Measurements from ENCODE around the gene MED13L. TPM values are rescaled to one million over a fixed set of nuclear protein-coding genes. Genes with fewer than 3 reads are reported as not detected.
A peak's percentile ranks its signal among the peaks of the same experiment; 100 is the strongest.

The MED13L gene
- total RNA-seq, 1 experiment from 2014 or later, result 89.0 TPM

DNA sequence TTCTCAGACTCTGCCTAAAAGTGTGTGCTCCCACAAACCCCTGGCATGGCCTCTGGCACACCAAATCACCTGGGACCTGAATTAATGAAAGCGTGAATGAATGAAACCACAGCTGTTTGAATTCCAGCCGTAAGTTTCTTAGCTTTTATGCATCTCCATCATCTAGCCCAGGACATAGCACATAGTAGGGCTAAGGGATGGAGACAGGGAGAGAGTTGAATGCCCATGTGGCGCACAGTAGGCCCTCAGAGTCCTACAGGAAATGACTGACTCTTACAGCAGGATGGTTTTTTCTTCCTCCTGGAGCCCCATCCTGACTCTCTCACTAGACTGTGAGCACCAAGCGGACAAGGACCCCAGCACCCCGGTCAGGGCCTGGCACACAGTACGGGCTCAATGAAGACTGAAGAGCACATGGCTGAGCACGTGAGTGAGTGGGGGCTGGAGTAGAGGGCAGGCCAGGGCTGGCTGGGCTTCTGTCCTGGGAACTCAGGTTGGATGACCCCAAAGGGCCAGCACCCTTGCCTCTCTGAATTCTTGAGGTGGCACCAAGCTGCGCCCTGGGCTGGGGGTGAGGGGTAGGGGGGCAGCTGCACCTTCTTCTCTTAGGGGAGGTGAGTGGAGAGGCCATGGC is 351.3 kb downstream of the MED13L start:
- no TSS peak for BruUV-seq (replicated peaks)
- CTCF ChIA-PET, result no interaction called here
- peaks cover 3% of the 10 kb centered on the region for H3K9me3 Mint-ChIP-seq (ENCODE audit: low read depth, unreplicated experiment)
- no peak for DNase-seq
- H3K4me1 Mint-ChIP-seq (ENCODE audit: low read depth, unreplicated experiment), result no peaks in the 10 kb centered on the region
- H3K36me3 Mint-ChIP-seq (ENCODE audit: insufficient read depth, unreplicated experiment), result no peaks in the 10 kb centered on the region
- TF ChIP-seq, protein P1, sequence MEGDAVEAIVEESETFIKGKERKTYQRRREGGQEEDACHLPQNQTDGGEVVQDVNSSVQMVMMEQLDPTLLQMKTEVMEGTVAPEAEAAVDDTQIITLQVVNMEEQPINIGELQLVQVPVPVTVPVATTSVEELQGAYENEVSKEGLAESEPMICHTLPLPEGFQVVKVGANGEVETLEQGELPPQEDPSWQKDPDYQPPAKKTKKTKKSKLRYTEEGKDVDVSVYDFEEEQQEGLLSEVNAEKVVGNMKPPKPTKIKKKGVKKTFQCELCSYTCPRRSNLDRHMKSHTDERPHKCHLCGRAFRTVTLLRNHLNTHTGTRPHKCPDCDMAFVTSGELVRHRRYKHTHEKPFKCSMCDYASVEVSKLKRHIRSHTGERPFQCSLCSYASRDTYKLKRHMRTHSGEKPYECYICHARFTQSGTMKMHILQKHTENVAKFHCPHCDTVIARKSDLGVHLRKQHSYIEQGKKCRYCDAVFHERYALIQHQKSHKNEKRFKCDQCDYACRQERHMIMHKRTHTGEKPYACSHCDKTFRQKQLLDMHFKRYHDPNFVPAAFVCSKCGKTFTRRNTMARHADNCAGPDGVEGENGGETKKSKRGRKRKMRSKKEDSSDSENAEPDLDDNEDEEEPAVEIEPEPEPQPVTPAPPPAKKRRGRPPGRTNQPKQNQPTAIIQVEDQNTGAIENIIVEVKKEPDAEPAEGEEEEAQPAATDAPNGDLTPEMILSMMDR (IDR thresholded peaks at IDR 0.05; ENCODE audit: unreplicated experiment), result no peak
- H3K27ac Mint-ChIP-seq (ENCODE audit: unreplicated experiment), result no peak overlapping the region
- no peak overlapping the region for H3K4me3 Mint-ChIP-seq (ENCODE audit: low read depth, unreplicated experiment)
- intact Hi-C loops (cut with micrococcal nuclease; ENCODE audit: unreplicated experiment), result no loop called here
- peaks cover 64% of the 10 kb centered on the region for H3K27me3 Mint-ChIP-seq (ENCODE audit: unreplicated experiment)

DNA sequence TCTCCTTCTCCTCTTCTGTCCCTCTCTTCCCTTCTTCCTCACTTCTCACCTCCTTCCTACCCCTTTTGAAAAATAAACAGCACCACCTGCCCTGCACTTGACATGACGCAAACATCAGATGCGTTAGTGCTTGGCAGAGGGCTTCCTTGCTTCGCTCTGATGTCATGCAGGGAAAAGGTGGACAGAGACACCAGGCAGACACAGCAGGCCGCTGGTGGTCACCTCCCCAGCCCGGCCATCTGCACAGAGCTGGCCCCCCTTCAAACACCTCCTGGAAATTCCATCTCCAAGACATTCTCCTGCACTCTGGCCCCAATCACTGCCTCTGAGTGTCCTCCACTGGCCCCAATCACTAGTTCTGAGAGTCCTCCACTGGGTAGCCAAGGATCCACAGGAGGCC is 353.6 kb downstream of the MED13L start:
- peaks cover 59% of the 10 kb centered on the region for H3K27me3 Mint-ChIP-seq (ENCODE audit: unreplicated experiment)
- no TSS peak for BruUV-seq (replicated peaks)
- intact Hi-C loops (cut with micrococcal nuclease; ENCODE audit: unreplicated experiment), result no loop called here
- CTCF ChIA-PET, result interaction anchor here (0.6 kb wide), 1 partner anchor 32 kb away, joined by 4 read pairs; no protein-coding TSS in a partner anchor
- peaks cover 3% of the 10 kb centered on the region for H3K9me3 Mint-ChIP-seq (ENCODE audit: low read depth, unreplicated experiment)
- no peak overlapping the region for H3K27ac Mint-ChIP-seq (ENCODE audit: unreplicated experiment)
- no peak overlapping the region for H3K4me3 Mint-ChIP-seq (ENCODE audit: low read depth, unreplicated experiment)
- no peak for DNase-seq
- TF ChIP-seq, protein P1 (IDR thresholded peaks at IDR 0.05; ENCODE audit: unreplicated experiment), result no peak
- H3K36me3 Mint-ChIP-seq (ENCODE audit: insufficient read depth, unreplicated experiment), result no peaks in the 10 kb centered on the region
- H3K4me1 Mint-ChIP-seq (ENCODE audit: low read depth, unreplicated experiment), result no peaks in the 10 kb centered on the region

DNA sequence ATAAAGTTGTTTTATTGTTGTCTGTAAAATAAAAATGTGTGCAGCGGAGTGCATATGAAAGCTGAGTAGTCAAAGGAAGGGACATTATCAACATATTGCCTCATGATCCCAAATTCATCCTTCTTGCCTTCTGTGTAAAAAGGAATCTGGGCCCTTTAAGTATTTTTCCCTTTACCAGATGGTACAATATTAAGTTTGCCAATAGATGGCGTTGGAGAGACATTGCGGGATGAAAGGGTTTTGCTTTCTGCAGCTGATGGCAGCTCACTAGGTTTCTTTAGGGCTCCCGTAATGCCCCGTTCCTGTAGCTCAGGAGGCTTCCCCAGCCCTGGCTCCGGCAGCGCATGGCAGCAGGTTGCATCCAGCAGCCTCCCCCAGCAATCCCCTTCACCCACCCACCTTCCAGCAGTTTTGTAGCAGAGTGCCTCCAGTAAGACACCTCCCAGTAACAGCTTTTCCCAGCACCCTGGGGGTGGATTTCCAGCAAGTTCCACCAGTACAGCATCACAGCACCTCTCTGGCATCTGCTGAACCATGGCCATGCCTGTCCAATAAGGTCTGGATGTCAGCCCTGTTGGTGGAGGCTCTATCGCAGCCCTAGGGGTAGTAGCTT is 354.4 kb downstream of the MED13L start:
- Mint-ChIP-seq H3K9me3 (ENCODE audit: low read depth, unreplicated experiment) (peaks cover 3% of the 10 kb centered on the region), H3K4me1 (ENCODE audit: low read depth, unreplicated experiment) (no peaks in the 10 kb centered on the region), H3K27ac (ENCODE audit: unreplicated experiment) (no peak overlapping the region), H3K36me3 (ENCODE audit: insufficient read depth, unreplicated experiment) (no peaks in the 10 kb centered on the region), H3K4me3 (ENCODE audit: low read depth, unreplicated experiment) (no peak overlapping the region), H3K27me3 (ENCODE audit: unreplicated experiment) (peaks cover 62% of the 10 kb centered on the region)
- TF ChIP-seq, protein P1 (IDR thresholded peaks at IDR 0.05; ENCODE audit: unreplicated experiment), result peak; percentile 44
- no TSS peak for BruUV-seq (replicated peaks)
- DNase-seq, result no peak
- intact Hi-C loops (cut with micrococcal nuclease; ENCODE audit: unreplicated experiment), result no loop called here
- CTCF ChIA-PET, result interaction anchor here (0.6 kb wide), 1 partner anchor 31 kb away, joined by 4 read pairs; no protein-coding TSS in a partner anchor

DNA sequence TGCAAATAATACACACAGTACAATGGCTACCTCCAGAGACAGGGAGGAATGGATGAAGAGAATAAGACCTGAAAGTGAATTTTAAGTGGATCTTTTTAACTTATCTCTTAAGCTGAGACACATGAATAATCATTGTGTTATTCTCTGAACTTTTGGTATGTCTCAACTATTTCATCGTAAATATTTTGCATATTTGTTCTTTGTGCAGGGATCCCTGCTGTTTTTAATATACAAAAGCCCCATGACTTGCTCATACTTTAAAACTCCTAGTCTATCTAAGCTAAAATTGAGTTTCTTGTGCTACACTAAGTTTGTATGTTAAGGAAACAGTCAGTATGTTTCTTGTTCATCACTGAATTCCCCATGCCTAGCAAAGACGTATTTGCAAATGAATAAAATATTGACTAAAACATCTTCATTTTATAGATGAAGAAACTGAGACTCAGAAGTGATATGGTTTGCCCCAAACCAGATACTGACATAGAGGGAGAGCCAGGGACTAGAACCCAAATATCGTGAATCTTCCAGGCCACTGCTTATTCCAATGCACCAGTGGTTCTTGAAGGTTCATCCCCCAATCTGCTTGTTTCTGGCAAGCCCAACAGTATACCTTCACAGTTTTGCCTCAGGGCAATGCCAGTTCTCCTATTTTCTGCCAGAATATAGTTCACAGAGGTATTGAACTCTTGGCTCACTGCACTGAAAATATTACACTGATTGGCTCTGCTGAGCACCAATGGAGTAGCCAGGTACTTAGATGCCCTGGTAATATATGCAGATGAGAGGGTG is 356.9 kb downstream of the MED13L start:
- Mint-ChIP-seq H3K4me3 (ENCODE audit: low read depth, unreplicated experiment) (no peak overlapping the region), H3K27me3 (ENCODE audit: unreplicated experiment) (peaks cover 75% of the 10 kb centered on the region), H3K9me3 (ENCODE audit: low read depth, unreplicated experiment) (peaks cover 3% of the 10 kb centered on the region), H3K36me3 (ENCODE audit: insufficient read depth, unreplicated experiment) (no peaks in the 10 kb centered on the region), H3K4me1 (ENCODE audit: low read depth, unreplicated experiment) (no peaks in the 10 kb centered on the region), H3K27ac (ENCODE audit: unreplicated experiment) (no peak overlapping the region)
- TF ChIP-seq, protein P1 (IDR thresholded peaks at IDR 0.05; ENCODE audit: unreplicated experiment), result no peak
- intact Hi-C loops (cut with micrococcal nuclease; ENCODE audit: unreplicated experiment), result no loop called here
- no TSS peak for BruUV-seq (replicated peaks)
- no peak for DNase-seq
- CTCF ChIA-PET, result no interaction called here
